GM18499 (cell line): ENCODE measurements around the gene LRP3.
"Not testable (repeated sequence)": the region's sequence is repeated elsewhere in the genome, so short reads cannot be mapped to it uniquely, and the experiment has no call there.

Experiments
- ATAC-seq: cut with Tn5 transposase; IDR thresholded peaks from one replicate; pipeline ENCODE4 v1.9.1; 2021; ENCODE audit warnings: moderate number of reproducible peaks; ENCODE audit not compliant: insufficient read depth, unreplicated experiment

The LRP3 gene

GRCh38 chr19:33201886-33202545 is 7.9 kb downstream of the LRP3 start:
- ATAC-seq = no peak

GRCh38 chr19:33202546-33203507 is 8.7 kb downstream of the LRP3 start:
- ATAC-seq = no peak

DNA sequence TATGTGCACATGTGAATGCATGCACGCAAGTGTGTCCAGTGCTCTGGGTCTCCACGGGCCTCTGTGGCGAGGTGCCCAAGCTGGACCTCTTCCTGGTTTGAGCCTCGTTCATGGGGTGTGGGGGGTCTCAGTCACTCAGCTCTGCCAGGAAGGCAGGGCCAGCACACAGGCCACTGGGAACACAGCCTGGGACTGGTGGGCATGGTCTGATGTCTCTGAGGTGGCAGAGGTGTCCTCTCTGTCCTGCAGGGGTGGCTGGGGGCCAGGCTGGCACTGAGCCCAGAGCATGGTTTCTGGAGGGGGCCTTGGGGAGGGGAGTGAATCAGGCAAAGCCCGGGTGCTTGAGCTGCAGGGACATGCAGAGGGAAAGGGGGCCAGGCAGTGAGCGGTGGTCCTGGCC is 9.4 kb downstream of the LRP3 start:
- no peak for ATAC-seq

GRCh38 chr19:33204136-33204973 is 10.2 kb downstream of the LRP3 start:
- ATAC-seq = no peak

GRCh38 chr19:33205110-33205509 is 11.0 kb downstream of the LRP3 start:
- ATAC-seq = no peak

DNA sequence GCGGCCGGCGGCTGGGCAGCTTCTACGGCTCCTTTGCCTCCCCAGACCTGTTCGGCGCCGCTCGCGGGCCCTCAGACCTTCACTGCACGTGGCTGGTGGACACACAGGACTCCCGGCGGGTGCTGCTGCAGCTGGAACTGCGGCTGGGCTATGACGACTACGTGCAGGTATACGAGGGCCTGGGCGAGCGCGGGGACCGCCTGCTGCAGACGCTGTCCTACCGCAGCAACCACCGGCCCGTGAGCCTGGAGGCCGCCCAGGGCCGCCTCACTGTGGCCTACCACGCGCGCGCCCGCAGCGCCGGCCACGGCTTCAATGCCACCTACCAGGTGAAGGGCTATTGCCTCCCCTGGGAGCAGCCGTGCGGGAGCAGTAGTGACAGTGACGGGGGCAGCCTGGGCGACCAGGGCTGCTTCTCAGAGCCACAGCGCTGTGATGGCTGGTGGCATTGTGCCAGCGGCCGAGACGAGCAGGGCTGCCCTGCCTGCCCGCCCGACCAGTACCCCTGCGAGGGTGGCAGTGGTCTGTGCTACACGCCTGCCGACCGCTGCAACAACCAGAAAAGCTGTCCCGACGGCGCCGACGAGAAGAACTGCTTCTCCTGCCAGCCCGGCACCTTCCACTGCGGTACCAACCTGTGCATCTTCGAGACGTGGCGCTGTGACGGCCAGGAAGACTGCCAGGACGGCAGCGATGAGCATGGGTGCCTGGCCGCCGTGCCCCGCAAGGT is 11.6 kb downstream of the LRP3 start:
- ATAC-seq = no peak

DNA sequence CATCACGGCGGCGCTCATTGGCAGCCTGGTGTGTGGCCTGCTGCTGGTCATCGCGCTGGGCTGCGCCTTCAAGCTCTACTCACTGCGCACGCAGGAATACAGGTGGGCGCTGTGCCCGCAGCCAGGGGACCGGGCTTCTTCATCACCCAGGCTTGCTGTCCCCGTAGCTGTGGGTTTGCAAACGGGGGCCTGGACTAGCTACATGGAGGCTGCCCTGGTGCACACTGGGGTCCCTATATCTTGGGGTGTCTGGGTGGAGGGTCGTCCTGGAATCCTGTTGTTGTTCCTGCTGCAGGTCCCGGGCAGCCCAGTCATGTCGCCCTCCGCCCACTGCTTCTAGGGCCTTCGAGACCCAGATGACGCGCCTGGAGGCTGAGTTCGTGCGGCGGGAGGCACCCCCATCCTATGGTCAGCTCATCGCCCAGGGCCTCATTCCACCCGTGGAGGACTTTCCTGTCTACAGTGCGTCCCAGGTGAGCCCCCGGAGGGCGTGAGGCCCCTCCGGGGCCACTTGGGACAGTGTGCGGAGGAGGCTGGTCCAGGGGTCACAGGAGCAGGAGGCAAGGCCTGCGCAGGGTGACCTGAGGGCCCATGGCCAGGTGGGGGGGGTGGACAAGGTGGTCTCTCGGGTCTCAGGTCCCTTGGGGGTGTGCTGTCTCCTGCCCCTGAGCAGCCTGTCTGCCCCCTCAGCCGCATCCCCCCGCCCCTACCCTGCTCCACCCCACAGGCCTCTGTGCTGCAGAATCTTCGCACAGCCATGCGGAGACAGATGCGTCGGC is 12.3 kb downstream of the LRP3 start:
- no peak for ATAC-seq

DNA sequence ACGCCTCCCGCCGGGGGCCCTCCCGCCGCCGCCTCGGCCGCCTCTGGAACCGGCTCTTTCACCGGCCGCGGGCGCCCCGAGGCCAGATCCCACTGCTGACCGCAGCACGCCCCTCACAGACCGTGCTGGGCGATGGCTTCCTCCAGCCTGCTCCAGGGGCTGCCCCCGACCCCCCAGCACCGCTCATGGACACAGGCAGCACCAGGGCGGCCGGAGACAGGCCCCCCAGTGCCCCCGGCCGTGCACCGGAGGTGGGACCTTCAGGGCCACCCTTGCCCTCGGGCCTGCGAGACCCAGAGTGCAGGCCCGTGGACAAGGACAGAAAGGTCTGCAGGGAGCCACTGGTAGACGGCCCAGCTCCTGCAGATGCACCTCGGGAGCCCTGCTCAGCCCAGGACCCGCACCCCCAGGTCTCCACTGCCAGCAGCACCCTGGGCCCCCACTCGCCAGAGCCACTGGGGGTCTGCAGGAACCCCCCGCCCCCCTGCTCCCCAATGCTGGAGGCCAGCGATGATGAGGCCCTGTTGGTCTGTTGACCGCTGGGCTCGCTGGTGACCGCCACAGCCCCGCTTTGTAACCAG is 13.0 kb downstream of the LRP3 start:
- no peak for ATAC-seq

- ATAC-seq = no peak
Observed at GRCh38 chr19:33207903-33208302, 13.8 kb downstream of the LRP3 start.

DNA sequence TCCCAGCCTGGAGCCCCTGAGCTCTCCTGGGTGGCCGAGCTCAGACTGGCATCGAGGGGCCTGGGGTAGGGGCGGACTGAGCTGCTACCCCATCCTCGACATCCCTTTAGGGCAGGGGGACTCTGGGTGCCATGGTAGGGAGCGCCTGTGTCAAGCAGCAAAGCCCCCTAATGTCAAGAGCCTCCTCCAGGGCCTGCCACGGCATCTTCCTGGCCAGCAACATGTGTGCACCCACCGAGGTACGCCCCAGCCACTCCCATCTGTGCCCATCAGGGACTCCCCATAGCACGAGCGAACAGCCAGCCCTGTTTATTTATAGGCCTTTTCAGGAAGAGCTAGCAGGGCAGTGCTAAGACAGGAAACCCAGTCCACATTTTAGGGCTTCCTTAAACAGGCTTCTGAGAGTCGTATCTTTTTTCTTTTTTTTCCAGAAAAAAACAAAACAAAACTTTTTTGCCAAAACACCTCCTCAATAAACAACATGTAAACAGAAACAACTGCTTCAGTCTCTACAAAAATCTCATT is 14.3 kb downstream of the LRP3 start:
- ATAC-seq = no peak

DNA sequence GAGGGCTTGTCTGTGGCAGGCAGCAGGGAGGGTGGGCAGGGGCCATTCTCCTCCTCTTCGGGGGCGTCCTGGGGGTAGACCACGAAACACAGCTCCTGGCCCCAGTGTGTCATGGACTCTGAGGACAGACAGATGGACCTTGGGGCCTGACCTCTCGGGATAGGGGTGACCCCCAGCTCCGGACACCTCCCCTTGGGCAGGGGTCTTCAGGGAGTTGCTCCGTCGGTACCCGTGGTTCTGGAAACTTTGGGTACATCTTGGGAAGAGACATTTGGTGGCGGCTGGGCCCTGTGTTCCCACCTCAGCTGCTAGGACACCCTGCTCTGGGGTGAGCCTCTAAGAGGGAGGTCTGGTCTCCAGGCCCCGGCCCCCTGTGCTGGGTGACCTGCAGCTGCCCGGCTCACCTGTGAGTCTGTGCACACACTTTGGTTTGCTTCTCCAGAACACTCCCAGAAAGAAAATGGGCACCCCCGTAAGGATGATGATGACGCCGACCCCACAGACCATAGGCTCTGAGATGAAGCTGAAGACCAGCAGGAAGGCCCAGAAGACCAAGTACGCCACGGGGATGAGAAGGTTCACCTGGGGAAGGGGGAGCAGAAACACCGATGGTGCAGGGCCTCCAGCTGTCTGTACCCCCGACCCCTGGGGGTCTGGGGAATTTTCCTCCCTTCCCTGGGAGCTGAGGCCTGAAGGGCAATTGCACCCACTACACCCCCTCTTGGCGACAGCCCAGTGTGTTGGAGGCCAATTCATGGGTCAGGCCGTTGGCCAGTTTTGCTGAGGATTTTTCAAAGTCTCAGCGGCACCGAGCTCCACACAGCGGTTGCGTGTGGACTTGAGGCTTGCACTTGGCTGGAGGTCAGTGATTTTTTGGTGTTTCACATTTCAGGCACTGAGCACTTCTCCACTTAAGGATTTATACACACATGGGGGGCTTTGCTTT is 15.0 kb downstream of the LRP3 start:
- ATAC-seq = no peak

GRCh38 chr19:33209850-33210230 is 15.7 kb downstream of the LRP3 start:
- ATAC-seq = not testable (repeated sequence)

- no peak for ATAC-seq
Observed at GRCh38 chr19:33210266-33210940, 16.3 kb downstream of the LRP3 start.

GRCh38 chr19:33211794-33212435 is 17.8 kb downstream of the LRP3 start:
- ATAC-seq = no peak

DNA sequence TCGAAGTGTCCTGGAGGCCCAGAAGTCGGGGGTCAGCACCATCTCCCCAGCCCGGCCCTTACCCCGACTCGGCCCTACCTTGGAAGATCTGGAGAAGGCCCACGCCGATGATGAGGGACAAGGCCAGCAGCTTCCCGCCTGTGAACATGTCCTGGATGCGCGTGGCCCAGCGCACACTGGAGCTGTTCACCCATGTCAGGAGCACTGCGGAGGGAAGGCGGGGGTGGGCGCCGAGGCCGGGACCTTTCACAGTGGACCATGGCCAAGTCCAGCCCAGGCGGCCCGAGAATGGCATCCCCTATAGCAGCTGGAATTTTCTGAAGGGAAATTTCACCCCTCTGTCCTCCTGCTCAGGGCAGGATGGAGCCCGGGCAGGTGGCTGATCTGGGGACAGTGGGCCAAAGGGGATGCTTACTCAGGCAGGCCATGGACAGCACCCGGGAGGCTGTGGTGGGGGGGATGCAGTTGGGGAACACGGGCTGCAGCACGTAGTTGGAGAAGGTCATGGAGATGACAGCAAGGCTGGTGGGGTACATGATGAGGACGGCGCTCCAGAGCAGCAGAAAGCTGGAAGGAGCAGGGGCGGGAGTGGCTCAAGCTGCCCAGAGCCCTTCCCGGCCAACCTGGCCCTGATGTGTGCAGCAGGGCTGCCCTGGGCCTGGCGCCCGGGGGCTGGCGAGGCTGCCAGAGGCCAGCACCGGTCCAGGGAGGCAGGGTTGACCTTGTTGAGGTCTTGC is 18.5 kb downstream of the LRP3 start:
- no peak for ATAC-seq

GRCh38 chr19:33214596-33214995 is 20.5 kb downstream of the LRP3 start:
- ATAC-seq = no peak
